Measurements from ENCODE around the gene ASIP. TPM values are rescaled to one million over a fixed set of nuclear protein-coding genes. Genes with fewer than 3 reads are reported as not detected.
"Not testable (repeated sequence)": the region's sequence is repeated elsewhere in the genome, so short reads cannot be mapped to it uniquely, and the experiment has no call there.

The ASIP gene
- total RNA-seq, 4 donors from 2014 or later = not detected

DNA sequence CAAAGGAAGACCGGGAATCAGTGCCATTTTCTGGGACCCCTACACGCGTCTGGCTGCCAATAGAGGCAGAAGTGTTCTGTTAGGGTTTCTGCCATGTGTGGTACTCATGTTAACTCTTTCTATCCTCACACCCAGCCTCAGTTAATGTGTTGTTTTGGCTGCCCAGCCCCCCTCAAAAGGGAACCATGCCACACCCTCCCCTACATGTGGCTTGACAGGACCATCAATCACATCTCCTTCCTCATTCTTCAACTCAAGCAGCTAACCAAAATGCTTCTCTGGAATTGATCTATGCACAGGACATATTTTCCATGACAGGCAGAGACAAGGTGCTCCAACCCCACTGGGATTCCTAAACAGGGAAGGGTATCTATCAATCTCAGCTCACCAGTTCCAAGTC is 40.0 kb downstream of the ASIP start:
- H3K36me3 ChIP-seq = peaks cover 0 to 73% (median 0%) of the 10 kb centered on the region in 3 donors
- no peak overlapping the region for H3K4me3 ChIP-seq
- H3K27ac ChIP-seq = no peak overlapping the region

DNA sequence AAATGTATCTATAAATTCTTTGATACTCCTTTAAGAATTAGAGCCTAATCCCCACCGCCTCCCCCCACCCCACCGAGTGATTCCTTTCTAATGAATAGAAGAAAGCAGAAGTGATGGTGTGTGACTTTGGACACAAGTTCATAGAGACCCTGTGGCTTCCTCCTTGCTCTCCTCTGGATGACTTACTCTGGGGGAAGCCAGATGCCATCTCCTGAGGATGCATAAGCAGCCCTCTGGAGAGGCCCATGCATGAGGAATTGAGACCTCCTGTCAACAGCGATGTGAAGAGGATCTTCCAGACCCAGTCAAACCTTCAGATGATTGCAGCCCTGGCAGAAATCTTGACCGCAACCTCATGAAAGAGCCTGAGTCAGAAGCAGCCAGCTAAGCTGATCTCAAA is 40.8 kb downstream of the ASIP start:
- no peaks in the 10 kb centered on the region for H3K4me1 ChIP-seq
- H3K4me3 ChIP-seq = no peak overlapping the region
- no peak overlapping the region for H3K27ac ChIP-seq
- DNase-seq = no peak
- no peaks in the 10 kb centered on the region for H3K9me3 ChIP-seq
- H3K27me3 ChIP-seq = no peaks in the 10 kb centered on the region
- peaks cover 0 to 68% (median 0%) of the 10 kb centered on the region in 3 donors for H3K36me3 ChIP-seq
- TF ChIP-seq, protein P1, sequence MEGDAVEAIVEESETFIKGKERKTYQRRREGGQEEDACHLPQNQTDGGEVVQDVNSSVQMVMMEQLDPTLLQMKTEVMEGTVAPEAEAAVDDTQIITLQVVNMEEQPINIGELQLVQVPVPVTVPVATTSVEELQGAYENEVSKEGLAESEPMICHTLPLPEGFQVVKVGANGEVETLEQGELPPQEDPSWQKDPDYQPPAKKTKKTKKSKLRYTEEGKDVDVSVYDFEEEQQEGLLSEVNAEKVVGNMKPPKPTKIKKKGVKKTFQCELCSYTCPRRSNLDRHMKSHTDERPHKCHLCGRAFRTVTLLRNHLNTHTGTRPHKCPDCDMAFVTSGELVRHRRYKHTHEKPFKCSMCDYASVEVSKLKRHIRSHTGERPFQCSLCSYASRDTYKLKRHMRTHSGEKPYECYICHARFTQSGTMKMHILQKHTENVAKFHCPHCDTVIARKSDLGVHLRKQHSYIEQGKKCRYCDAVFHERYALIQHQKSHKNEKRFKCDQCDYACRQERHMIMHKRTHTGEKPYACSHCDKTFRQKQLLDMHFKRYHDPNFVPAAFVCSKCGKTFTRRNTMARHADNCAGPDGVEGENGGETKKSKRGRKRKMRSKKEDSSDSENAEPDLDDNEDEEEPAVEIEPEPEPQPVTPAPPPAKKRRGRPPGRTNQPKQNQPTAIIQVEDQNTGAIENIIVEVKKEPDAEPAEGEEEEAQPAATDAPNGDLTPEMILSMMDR (IDR thresholded peaks at IDR 0.05) = no peak
- no peak for TF ChIP-seq POLR2A (IDR thresholded peaks at IDR 0.05)

More for the DNA sequence above, 40.0 kb downstream of the ASIP start:
- H3K9me3 ChIP-seq = no peaks in the 10 kb centered on the region
- no peaks in the 10 kb centered on the region for H3K27me3 ChIP-seq
- TF ChIP-seq, protein P1 (IDR thresholded peaks at IDR 0.05) = no peak
- no peak for TF ChIP-seq POLR2A (IDR thresholded peaks at IDR 0.05)
- H3K4me1 ChIP-seq = no peaks in the 10 kb centered on the region
- no peak for DNase-seq

DNA sequence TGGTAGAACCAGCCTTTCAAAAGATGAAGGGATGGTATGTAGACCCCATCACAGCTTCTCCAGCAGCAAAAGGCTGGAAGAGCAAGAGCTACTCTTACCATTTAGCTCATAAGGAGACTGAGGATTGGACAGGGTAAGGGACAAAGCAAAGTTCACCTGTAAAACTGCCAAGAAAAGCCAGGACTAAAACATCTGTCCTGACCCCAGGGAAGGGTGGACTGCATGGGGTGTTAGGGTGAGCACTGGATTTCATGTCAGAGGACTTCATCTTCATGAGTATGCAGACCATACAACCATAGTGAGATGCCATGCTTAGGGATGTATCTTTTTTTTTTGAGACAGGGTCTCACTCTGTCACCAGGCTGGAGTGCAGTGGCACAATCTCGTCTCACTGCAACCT is 42.6 kb downstream of the ASIP start:
- Histone ChIP-seq H3K36me3 (peaks cover 0 to 68% (median 0%) of the 10 kb centered on the region in 3 donors), H3K27me3 (no peaks in the 10 kb centered on the region), H3K4me1 (no peaks in the 10 kb centered on the region), H3K9me3 (no peaks in the 10 kb centered on the region), H3K27ac (no peak overlapping the region), H3K4me3 (no peak overlapping the region)
- no peak for TF ChIP-seq POLR2A (IDR thresholded peaks at IDR 0.05)
- TF ChIP-seq, protein P1 (IDR thresholded peaks at IDR 0.05) = no peak
- DNase-seq = no peak

DNA sequence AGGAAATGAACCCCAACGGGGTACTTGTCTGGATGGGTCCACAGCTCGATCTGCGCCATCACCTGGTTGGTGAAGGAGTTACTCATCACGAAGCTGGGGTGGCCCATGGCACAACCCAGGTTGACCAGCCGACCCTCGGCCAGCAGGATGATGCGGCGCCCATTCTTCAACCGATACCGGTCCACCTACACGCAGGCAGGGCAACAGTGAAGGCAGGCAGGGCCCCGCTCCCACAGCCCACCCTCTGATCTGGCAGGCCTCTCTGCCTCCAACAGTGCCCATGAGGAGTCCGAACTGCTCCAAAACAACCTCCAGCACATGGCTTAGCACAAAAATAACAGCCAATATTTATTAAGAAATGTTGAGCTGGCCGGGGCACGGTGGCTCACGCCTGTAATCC is 44.2 kb downstream of the ASIP start:
- Histone ChIP-seq H3K4me1 (no peaks in the 10 kb centered on the region), H3K27me3 (no peaks in the 10 kb centered on the region), H3K36me3 (peaks cover 0 to 66% (median 0%) of the 10 kb centered on the region in 3 donors), H3K27ac (no peak overlapping the region), H3K4me3 (no peak overlapping the region), H3K9me3 (no peaks in the 10 kb centered on the region)
- no peak for DNase-seq
- TF ChIP-seq, protein P1 (IDR thresholded peaks at IDR 0.05) = no peak
- TF ChIP-seq POLR2A (IDR thresholded peaks at IDR 0.05) = no peak

DNA sequence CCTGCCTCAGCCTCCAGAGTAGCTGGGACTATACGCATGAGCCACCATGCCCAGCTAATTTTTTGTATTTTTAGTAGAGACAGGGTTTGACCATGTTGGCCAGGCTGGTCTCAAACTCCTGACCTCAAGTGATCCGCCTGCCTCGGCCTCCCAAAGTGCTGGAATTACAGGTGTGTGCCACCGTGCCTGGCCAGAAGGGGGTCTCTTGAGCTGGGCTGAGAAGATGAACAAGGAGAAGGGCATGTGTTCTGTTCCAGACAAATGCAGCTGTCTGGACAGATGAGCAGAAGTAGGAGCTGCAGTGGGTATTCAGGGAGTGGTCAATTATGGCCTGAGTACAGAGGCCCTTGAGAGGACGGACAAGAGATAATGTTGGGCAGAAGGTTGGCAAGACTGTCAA is 46.3 kb downstream of the ASIP start:
- not testable (repeated sequence) for H3K4me1 ChIP-seq, H3K9me3 ChIP-seq, H3K4me3 ChIP-seq, DNase-seq, H3K27me3 ChIP-seq, H3K27ac ChIP-seq
- H3K36me3 ChIP-seq = peaks cover 0 to 67% (median 0%) of the 10 kb centered on the region in 3 donors

DNA sequence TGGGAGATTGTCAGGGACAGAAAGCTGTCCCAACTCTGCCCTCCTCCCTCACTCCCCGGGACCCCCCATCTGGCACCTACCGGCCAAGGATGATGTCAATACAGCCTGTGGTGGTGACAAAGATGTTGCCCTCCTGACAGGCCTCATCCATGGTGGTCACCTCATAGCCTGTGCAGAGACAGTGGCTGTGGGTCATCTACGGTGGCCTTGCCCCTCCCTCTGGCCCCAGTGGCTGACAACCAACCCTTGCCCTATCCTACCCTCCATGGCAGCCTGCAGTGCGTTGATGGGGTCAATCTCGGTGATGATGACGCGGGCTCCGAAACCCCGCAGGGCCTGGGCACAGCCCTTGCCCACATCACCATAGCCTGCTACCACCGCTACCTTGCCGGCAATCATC is 49.2 kb downstream of the ASIP start:
- Histone ChIP-seq H3K36me3 (peaks cover 0 to 67% (median 0%) of the 10 kb centered on the region in 3 donors), H3K27me3 (no peaks in the 10 kb centered on the region), H3K27ac (no peak overlapping the region), H3K9me3 (no peaks in the 10 kb centered on the region), H3K4me1 (no peaks in the 10 kb centered on the region), H3K4me3 (no peak overlapping the region)
- no peak for TF ChIP-seq POLR2A (IDR thresholded peaks at IDR 0.05)
- DNase-seq = no peak

DNA sequence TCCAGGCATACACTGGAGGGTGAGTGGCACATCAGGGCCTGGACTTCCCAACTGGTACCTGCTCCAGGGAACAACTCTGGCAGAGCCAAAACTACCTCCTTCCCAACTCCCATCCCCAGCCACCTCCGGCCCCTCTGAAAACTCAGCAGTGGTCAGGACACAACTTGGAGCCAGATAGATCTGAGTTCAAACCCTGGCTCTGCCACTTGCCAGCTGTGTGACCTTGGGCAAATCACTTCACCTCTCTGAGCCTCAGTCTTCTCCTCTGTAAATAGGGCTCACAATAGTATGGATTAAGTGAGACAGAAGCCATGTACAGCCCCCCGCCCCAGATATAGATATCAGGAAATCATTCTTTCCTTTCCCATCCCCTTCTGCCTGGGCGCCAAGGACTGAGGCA is 51.3 kb downstream of the ASIP start:
- Histone ChIP-seq H3K9me3 (no peaks in the 10 kb centered on the region), H3K27me3 (no peaks in the 10 kb centered on the region), H3K36me3 (peaks cover 0 to 57% (median 0%) of the 10 kb centered on the region in 3 donors), H3K27ac (no peak overlapping the region), H3K4me3 (no peak overlapping the region), H3K4me1 (no peaks in the 10 kb centered on the region)
- DNase-seq = no peak
- no peak for TF ChIP-seq POLR2A (IDR thresholded peaks at IDR 0.05)
- TF ChIP-seq, protein P1 (IDR thresholded peaks at IDR 0.05) = no peak

Data from Peyer's patch (tissue), 4 donors.